ENCODE measurements around the gene ASPSCR1.

Gene ASPSCR1

DNA sequence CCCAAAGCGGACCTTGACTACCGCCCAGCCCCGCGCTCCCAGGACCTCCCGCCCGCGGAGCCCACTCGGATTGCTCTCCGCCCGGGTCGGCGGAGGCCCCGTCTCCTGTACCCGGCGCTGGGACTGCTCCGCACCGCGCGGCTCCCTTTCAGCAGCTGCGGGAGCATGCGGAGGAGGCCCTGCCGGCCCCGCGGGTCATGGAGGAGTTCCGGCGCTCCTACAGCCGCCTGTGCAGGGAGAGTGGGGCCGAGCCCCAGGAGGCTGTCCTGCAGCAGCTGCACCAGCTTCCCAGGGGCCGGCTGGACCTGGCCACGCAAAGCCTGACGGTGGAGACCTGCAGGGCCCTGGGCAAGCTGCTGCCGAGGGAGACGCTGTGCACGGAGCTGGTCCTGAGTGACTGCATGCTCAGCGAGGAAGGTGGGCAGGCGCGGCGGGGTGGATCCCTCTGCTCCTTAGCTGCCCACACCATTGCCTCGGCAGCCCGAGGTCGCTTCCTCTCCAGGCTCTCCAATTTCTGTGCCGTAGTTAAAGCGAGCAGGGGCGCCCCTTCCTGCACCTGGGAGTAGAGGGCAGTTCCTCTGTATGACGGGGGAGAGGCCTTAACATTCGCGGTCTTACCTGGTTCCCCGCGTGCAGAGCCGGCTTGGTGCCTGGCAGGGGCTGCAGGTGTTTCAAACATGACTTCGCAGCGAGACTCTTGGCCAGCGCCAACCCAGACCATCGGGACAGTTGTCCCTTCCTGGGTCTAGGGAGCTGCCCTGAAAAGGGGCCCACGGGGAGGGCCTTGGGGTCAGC is 46.2 kb downstream of the ASPSCR1 start:
- no peak overlapping the region for H2BK15ac ChIP-seq (ENCODE audit: low read depth, poor library complexity, severe bottlenecking)
- H3K36me3 ChIP-seq (ENCODE audit: control insufficient read depth in 1 of 2, insufficient read depth in 2 of 2, low read depth in 1 of 2, low read length in 2 of 2) = peaks cover 5 to 48% of the 10 kb centered on the region in 2 experiments
- H2BK5ac ChIP-seq (ENCODE audit: low read depth, low read length, poor library complexity, severe bottlenecking) = no peak overlapping the region
- H3K4me1 ChIP-seq (ENCODE audit: control insufficient read depth, insufficient read depth, low read depth, low read length) = peaks cover 33% of the 10 kb centered on the region
- DNase-seq = peak; percentile 43
- no peak overlapping the region for H3K27ac ChIP-seq (ENCODE audit: low read length, poor library complexity, severe bottlenecking)
- peak overlapping the region; percentile 22 for H4K91ac ChIP-seq (ENCODE audit: low read length)
- no peaks in the 10 kb centered on the region for H3K9me3 ChIP-seq (ENCODE audit: control insufficient read depth, low read length)
- WGBS = 13% methylated on average over 55 of the region's 55 CpGs
- H3K4me2 ChIP-seq (ENCODE audit: low read length, poor library complexity, severe bottlenecking) = peak overlapping the region; percentile 96
- H3K14ac ChIP-seq (ENCODE audit: low read length in 2 of 2) = peak overlapping the region in 1 of 2 experiments; percentile 95
- peaks cover 34% of the 10 kb centered on the region for H3K79me1 ChIP-seq (replicated peaks; ENCODE audit: low read length, poor library complexity, severe bottlenecking)
- H3K18ac ChIP-seq (ENCODE audit: low read depth in 1 of 2, low read length in 2 of 2) = peak overlapping the region; percentile 10 to 37
- H2BK120ac ChIP-seq (ENCODE audit: low read depth, low read length) = no peak overlapping the region
- H2AK5ac ChIP-seq (ENCODE audit: low read length, severe bottlenecking) = no peak overlapping the region
- peak overlapping the region; percentile 71 for H3K9ac ChIP-seq (ENCODE audit: low read length)
- peak overlapping the region in 1 of 2 experiments; percentile 75 for H3K23ac ChIP-seq (ENCODE audit: low read length in 2 of 2)
- peak overlapping the region in 1 of 2 experiments; percentile 34 for H2BK12ac ChIP-seq (ENCODE audit: low read length in 2 of 2)
- H3K27me3 ChIP-seq (ENCODE audit: control insufficient read depth in 1 of 2, insufficient read depth in 1 of 2, low read length in 2 of 2) = no peaks in the 10 kb centered on the region
- peak overlapping the region; percentile 75 to 82 for H3K4me3 ChIP-seq (ENCODE audit: insufficient read depth in 1 of 2, low read depth in 1 of 2, low read length in 2 of 2)
- peak overlapping the region; percentile 76 for H2AFZ ChIP-seq (ENCODE audit: low read depth, low read length)
- peak overlapping the region; percentile 63 to 71 for H3K4ac ChIP-seq (ENCODE audit: low read depth in 1 of 2, low read length in 2 of 2)
- H4K8ac ChIP-seq (ENCODE audit: low read length) = no peak overlapping the region

DNA sequence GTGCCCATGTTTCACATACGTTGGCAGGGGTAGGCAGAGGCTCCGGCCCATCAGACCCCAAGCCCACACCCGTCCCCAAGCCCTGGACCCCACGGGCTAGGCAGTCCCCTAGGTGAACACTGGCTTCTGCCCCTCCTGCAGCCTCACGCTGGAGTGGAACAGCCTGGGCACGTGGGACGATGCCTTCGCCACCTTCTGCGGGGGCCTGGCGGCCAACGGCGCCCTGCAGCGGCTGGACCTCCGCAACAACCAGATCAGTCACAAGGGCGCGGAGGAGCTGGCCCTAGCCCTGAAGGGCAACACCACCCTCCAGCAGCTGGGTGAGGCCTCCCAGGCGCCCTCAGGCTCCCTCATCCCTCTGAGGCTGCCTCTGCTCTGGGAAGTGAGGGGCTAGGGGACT is 47.4 kb downstream of the ASPSCR1 start:
- Histone ChIP-seq H3K9ac (ENCODE audit: low read length) (no peak overlapping the region), H2BK12ac (ENCODE audit: low read length in 2 of 2) (no peak overlapping the region), H3K4me3 (ENCODE audit: insufficient read depth in 1 of 2, low read depth in 1 of 2, low read length in 2 of 2) (no peak overlapping the region), H2AK5ac (ENCODE audit: low read length, severe bottlenecking) (no peak overlapping the region), H3K14ac (ENCODE audit: low read length in 2 of 2) (no peak overlapping the region), H2BK5ac (ENCODE audit: low read depth, low read length, poor library complexity, severe bottlenecking) (no peak overlapping the region), H3K4me1 (ENCODE audit: control insufficient read depth, insufficient read depth, low read depth, low read length) (peaks cover 31% of the 10 kb centered on the region), H3K4me2 (ENCODE audit: low read length, poor library complexity, severe bottlenecking) (no peak overlapping the region), H3K4ac (ENCODE audit: low read depth in 1 of 2, low read length in 2 of 2) (no peak overlapping the region), H4K8ac (ENCODE audit: low read length) (no peak overlapping the region), H2AFZ (ENCODE audit: low read depth, low read length) (no peak overlapping the region), H3K18ac (ENCODE audit: low read depth in 1 of 2, low read length in 2 of 2) (no peak overlapping the region), H3K9me3 (ENCODE audit: control insufficient read depth, low read length) (no peaks in the 10 kb centered on the region), H3K79me1 (replicated peaks; ENCODE audit: low read length, poor library complexity, severe bottlenecking) (peaks cover 30% of the 10 kb centered on the region), H3K23ac (ENCODE audit: low read length in 2 of 2) (no peak overlapping the region), H2BK120ac (ENCODE audit: low read depth, low read length) (no peak overlapping the region), H3K27ac (ENCODE audit: low read length, poor library complexity, severe bottlenecking) (no peak overlapping the region), H2BK15ac (ENCODE audit: low read depth, poor library complexity, severe bottlenecking) (no peak overlapping the region), H3K27me3 (ENCODE audit: control insufficient read depth in 1 of 2, insufficient read depth in 1 of 2, low read length in 2 of 2) (no peaks in the 10 kb centered on the region), H3K36me3 (ENCODE audit: control insufficient read depth in 1 of 2, insufficient read depth in 2 of 2, low read depth in 1 of 2, low read length in 2 of 2) (peaks cover 0 to 50% of the 10 kb centered on the region in 2 experiments), H4K91ac (ENCODE audit: low read length) (no peak overlapping the region)
- WGBS = 96% methylated on average over 17 of the region's 17 CpGs
- no peak for DNase-seq

DNA sequence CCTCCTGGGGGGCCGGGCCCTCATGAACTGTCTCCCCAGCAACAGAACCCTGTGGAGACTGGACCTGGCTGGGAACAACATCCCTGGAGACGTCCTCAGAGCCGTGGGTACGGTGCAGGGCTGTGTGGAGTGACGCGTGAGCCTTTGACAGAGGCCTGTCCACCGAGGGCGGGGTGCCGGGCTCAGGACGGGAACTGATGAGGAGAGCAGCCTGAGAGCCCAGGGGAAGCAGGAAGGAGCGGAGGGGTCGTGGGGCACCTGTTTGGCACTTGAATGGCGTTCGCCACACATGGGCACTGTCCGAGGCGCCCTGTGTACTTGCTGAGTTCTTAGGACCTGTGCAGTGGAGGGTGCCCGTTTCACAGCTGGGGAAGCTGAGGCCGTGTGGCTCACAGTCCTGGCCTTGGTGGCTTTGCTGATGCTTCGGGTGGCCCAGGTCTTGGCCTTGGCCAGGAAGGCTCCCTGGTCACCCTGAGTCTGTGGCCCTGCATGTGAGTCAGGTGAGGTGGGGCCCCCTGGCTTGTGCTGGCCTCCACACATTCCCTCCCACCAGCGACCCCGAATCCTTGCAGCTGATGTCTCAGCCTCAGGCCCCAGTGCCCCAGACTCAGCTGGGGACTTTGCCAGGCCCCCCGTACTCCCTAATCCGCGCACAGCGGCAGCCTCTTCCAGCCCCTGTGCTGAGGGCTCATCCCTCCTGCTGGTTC is 48.1 kb downstream of the ASPSCR1 start:
- H2AK5ac ChIP-seq (ENCODE audit: low read length, severe bottlenecking) = no peak overlapping the region
- no peak overlapping the region for H3K14ac ChIP-seq (ENCODE audit: low read length in 2 of 2)
- no peak overlapping the region for H3K4me3 ChIP-seq (ENCODE audit: insufficient read depth in 1 of 2, low read depth in 1 of 2, low read length in 2 of 2)
- H3K36me3 ChIP-seq (ENCODE audit: control insufficient read depth in 1 of 2, insufficient read depth in 2 of 2, low read depth in 1 of 2, low read length in 2 of 2) = peaks cover 0 to 50% of the 10 kb centered on the region in 2 experiments
- no peak overlapping the region for H2BK120ac ChIP-seq (ENCODE audit: low read depth, low read length)
- no peak overlapping the region for H2BK12ac ChIP-seq (ENCODE audit: low read length in 2 of 2)
- H3K27ac ChIP-seq (ENCODE audit: low read length, poor library complexity, severe bottlenecking) = no peak overlapping the region
- H3K79me1 ChIP-seq (replicated peaks; ENCODE audit: low read length, poor library complexity, severe bottlenecking) = peaks cover 25% of the 10 kb centered on the region
- no peak overlapping the region for H3K9ac ChIP-seq (ENCODE audit: low read length)
- no peaks in the 10 kb centered on the region for H3K27me3 ChIP-seq (ENCODE audit: control insufficient read depth in 1 of 2, insufficient read depth in 1 of 2, low read length in 2 of 2)
- H3K18ac ChIP-seq (ENCODE audit: low read depth in 1 of 2, low read length in 2 of 2) = no peak overlapping the region
- no peak overlapping the region for H3K4me2 ChIP-seq (ENCODE audit: low read length, poor library complexity, severe bottlenecking)
- no peaks in the 10 kb centered on the region for H3K9me3 ChIP-seq (ENCODE audit: control insufficient read depth, low read length)
- H4K91ac ChIP-seq (ENCODE audit: low read length) = no peak overlapping the region
- H3K4ac ChIP-seq (ENCODE audit: low read depth in 1 of 2, low read length in 2 of 2) = no peak overlapping the region
- peaks cover 32% of the 10 kb centered on the region for H3K4me1 ChIP-seq (ENCODE audit: control insufficient read depth, insufficient read depth, low read depth, low read length)
- no peak overlapping the region for H2BK15ac ChIP-seq (ENCODE audit: low read depth, poor library complexity, severe bottlenecking)
- H3K23ac ChIP-seq (ENCODE audit: low read length in 2 of 2) = no peak overlapping the region
- no peak for DNase-seq
- no peak overlapping the region for H2BK5ac ChIP-seq (ENCODE audit: low read depth, low read length, poor library complexity, severe bottlenecking)
- H2AFZ ChIP-seq (ENCODE audit: low read depth, low read length) = no peak overlapping the region
- no peak overlapping the region for H4K8ac ChIP-seq (ENCODE audit: low read length)
- 97% methylated on average over 25 of the region's 25 CpGs for WGBS

DNA sequence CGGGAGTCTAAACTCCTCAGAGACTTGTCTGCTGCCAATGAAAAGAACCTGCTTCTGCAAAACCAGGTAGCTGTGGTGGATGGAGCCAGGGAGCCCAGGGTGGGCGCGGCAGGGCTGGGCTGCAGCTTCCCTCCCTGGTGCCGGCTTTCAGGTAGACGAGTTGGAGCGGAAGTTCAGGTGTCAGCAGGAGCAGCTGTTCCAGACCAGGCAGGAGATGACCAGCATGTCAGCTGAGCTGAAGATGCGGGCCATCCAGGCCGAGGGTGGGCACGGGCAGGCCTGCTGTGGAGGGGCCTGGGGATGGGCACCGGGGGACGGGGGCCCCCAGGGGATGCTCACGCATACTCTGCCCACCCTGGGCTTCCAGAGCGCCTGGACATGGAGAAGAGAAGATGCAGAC is 50.8 kb downstream of the ASPSCR1 start:
- Histone ChIP-seq H3K14ac (ENCODE audit: low read length in 2 of 2) (no peak overlapping the region), H2BK12ac (ENCODE audit: low read length in 2 of 2) (no peak overlapping the region), H3K18ac (ENCODE audit: low read depth in 1 of 2, low read length in 2 of 2) (no peak overlapping the region), H2BK120ac (ENCODE audit: low read depth, low read length) (no peak overlapping the region), H4K8ac (ENCODE audit: low read length) (no peak overlapping the region), H3K9me3 (ENCODE audit: control insufficient read depth, low read length) (no peaks in the 10 kb centered on the region), H4K91ac (ENCODE audit: low read length) (no peak overlapping the region), H3K9ac (ENCODE audit: low read length) (no peak overlapping the region), H3K4me1 (ENCODE audit: control insufficient read depth, insufficient read depth, low read depth, low read length) (peaks cover 28% of the 10 kb centered on the region), H3K27ac (ENCODE audit: low read length, poor library complexity, severe bottlenecking) (no peak overlapping the region), H3K4me3 (ENCODE audit: insufficient read depth in 1 of 2, low read depth in 1 of 2, low read length in 2 of 2) (no peak overlapping the region), H3K23ac (ENCODE audit: low read length in 2 of 2) (no peak overlapping the region), H2BK5ac (ENCODE audit: low read depth, low read length, poor library complexity, severe bottlenecking) (no peak overlapping the region), H2AK5ac (ENCODE audit: low read length, severe bottlenecking) (no peak overlapping the region), H2BK15ac (ENCODE audit: low read depth, poor library complexity, severe bottlenecking) (no peak overlapping the region), H3K27me3 (ENCODE audit: control insufficient read depth in 1 of 2, insufficient read depth in 1 of 2, low read length in 2 of 2) (peaks cover 0 to 12% of the 10 kb centered on the region in 2 experiments), H3K4ac (ENCODE audit: low read depth in 1 of 2, low read length in 2 of 2) (no peak overlapping the region), H2AFZ (ENCODE audit: low read depth, low read length) (no peak overlapping the region), H3K36me3 (ENCODE audit: control insufficient read depth in 1 of 2, insufficient read depth in 2 of 2, low read depth in 1 of 2, low read length in 2 of 2) (peaks cover 0 to 54% of the 10 kb centered on the region in 2 experiments), H3K79me1 (replicated peaks; ENCODE audit: low read length, poor library complexity, severe bottlenecking) (peaks cover 20% of the 10 kb centered on the region), H3K4me2 (ENCODE audit: low read length, poor library complexity, severe bottlenecking) (no peak overlapping the region)
- 99% methylated on average over 13 of the region's 13 CpGs for WGBS
- DNase-seq = no peak

Measured in mesenchymal stem cell (in vitro differentiated cells and primary cell).